GM12801 (cell line): ENCODE measurements around the gene SCARB2.

Experiments used
- CTCF ChIP-seq: IDR thresholded peaks from one replicate; pipeline ENCODE4 v1.5.1; 2011; ENCODE audit warnings: control low read depth; ENCODE audit not compliant: insufficient read length; ENCODE audit errors: extremely low read depth

The SCARB2 gene

GRCh38 chr4:76206222-76206942, 7.2 kb downstream of the SCARB2 start:
- no peak for TF ChIP-seq CTCF

GRCh38 chr4:76205476-76205875, 8.1 kb downstream of the SCARB2 start:
- no peak for TF ChIP-seq CTCF

GRCh38 chr4:76204936-76205335, 8.7 kb downstream of the SCARB2 start:
- TF ChIP-seq CTCF = no peak

GRCh38 chr4:76203541-76203940, 10.1 kb downstream of the SCARB2 start:
- TF ChIP-seq CTCF = no peak

- TF ChIP-seq CTCF = no peak
Observed at GRCh38 chr4:76201276-76201675, 12.3 kb downstream of the SCARB2 start.

GRCh38 chr4:76200771-76201231, 12.8 kb downstream of the SCARB2 start:
- TF ChIP-seq CTCF = no peak

- TF ChIP-seq CTCF = no peak
Observed at GRCh38 chr4:76199664-76200211, 13.9 kb downstream of the SCARB2 start.
